Left colon (tissue), 2 donors: Measurements from ENCODE around the gene HSPBP1. TPM values are rescaled to one million over a fixed set of nuclear protein-coding genes. Genes with fewer than 3 reads are reported as not detected.

Experiments used
- ATAC-seq: fragments of 200-7000 bp; cut with Tn5 transposase; one replicate; pipeline ENCODE4 v1.9.1; 2020; ENCODE audit warnings: mild to moderate bottlenecking, moderate library complexity
- DNase-seq, 2 donors: peaks; one replicate each; pipeline ENCODE4 v3.0.0-alpha.2; 2020
- intact Hi-C, 2 donors: fragments of 100-400 bp; cut with DNase I in 1 of 2; cut with micrococcal nuclease in 1 of 2; formaldehyde crosslinking; loops; one replicate each; pipeline versions ENCODE4 v1.11.2 to v1.14.0; 2022; cut with DNase I, micrococcal nuclease
- total RNA-seq, 2 donors: library from RNA; stranded (reverse); fragmentation: NEBNext Ultra II Directional; extraction: Animal tissue kit (Norgen Biotek cat#: 25700); gene quantifications; one replicate each; pipeline ENCODE4 v1.2.1, GENCODE V29; 2021
- donor health status: DM: no; HTN: no; CAD: no.
- donor health status: DM: yes; HTN: yes; CAD: no.

The HSPBP1 gene
- total RNA-seq, 2 donors from 2014 or later, result 28.4 to 35.2 TPM

DNA sequence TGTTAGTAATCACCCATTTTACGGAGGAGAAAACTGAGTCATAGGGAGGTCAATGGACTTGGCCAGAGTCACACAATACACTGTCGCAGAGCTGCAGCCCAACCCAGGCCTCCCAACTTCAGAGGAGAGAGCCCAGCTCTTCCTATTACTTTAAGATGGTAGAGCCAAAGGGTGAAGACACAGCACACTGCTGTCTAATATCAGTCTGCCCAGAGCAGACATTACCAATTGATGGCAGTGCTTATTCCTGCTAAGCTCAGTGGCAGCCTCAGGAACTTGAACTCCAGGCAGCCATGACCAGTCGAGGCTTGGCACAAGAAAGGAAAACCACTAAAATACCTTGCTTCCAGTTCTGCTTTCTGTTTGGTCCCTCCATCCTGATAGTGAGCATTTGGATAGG, 26.8 kb upstream of the HSPBP1 start:
- DNase-seq (no peak), ATAC-seq (no peak)
- intact Hi-C loops, result loop anchor here in 1 of 2 donors (10.0 kb wide), 1 partner anchor 68 kb away; the partner anchor contains the start of genes IL11 and TMEM190

DNA sequence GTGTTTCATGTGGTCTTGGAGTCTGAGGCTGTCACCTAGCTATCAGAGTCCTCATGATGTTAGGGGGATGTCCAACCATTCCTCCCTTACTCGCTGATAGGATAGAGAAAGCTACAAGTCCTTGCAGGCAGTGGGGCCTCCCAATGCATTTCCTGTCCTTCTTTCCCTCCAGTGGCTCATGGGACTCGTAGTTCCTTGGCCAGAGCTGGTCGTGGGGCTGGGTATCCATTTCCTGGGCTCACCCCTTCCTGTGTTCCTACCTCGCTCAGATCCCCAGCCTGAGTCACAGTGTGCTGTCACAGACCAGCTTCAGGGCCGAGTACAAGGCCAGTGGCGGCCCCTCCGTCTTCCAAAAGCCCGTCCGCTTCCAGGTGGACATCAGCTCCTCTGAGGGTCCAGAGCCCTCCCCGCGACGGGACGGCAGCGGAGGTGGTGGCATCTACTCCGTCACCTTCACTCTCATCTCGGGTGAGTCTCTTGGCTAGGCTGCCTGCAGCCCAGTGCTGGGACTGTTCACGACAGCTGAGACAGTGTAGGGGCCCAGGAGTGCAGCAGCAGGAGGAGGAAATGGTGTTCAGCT, 26.2 kb upstream of the HSPBP1 start:
- intact Hi-C loops, result loop anchor here in 1 of 2 donors (10.0 kb wide), 1 partner anchor 69 kb away; the partner anchor contains the start of genes IL11 and TMEM190
- ATAC-seq, result no peak
- no peak for DNase-seq

DNA sequence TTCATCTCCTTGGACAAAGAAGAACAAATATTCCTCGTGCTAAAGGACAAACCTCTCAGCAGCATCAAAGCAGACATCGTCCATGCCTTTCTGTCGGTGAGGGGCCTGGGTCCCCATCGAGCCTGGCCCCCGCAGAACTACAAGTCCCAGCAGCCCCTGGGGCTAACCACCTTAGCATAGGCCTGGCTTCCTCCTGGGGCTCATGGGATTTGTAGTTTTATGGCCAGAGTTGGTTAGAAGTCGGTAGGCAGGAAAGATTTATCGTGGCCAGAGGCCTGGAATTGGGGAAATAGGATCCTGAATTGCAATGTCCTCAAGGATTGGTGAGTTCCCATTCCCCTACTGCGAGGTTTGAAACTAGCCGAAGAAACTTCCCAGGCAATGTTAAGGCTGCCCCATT, 25.6 kb upstream of the HSPBP1 start:
- peak in 1 of 2 donors; percentile 45 for DNase-seq
- peak; percentile 54 for ATAC-seq
- intact Hi-C loops, result loop anchor here in 1 of 2 donors (10.0 kb wide), 1 partner anchor 69 kb away; the partner anchor contains the start of genes IL11 and TMEM190

DNA sequence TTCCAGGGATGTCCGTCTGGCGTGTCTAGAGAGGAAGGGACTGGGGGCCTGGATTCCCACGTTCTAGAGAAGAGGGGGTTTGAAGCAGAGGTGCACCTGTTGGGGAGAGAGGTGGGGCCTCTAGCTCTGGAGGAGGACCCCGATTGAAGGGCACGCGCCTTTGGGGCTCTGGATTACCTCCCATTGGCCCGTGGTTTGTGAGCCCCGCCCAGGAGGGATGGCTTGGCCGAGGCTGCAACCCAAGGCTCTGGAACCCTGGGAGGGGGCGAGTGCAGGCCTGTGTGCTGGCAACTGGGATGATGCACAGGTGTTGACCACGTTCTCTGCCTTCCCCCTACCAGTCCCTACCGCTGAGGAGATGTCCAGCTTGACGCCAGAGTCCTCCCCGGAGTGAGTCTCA, 25.1 kb upstream of the HSPBP1 start:
- intact Hi-C loops, result loop anchor here in 1 of 2 donors (10.0 kb wide), 1 partner anchor 70 kb away; the partner anchor contains the start of genes IL11 and TMEM190
- DNase-seq, result no peak

DNA sequence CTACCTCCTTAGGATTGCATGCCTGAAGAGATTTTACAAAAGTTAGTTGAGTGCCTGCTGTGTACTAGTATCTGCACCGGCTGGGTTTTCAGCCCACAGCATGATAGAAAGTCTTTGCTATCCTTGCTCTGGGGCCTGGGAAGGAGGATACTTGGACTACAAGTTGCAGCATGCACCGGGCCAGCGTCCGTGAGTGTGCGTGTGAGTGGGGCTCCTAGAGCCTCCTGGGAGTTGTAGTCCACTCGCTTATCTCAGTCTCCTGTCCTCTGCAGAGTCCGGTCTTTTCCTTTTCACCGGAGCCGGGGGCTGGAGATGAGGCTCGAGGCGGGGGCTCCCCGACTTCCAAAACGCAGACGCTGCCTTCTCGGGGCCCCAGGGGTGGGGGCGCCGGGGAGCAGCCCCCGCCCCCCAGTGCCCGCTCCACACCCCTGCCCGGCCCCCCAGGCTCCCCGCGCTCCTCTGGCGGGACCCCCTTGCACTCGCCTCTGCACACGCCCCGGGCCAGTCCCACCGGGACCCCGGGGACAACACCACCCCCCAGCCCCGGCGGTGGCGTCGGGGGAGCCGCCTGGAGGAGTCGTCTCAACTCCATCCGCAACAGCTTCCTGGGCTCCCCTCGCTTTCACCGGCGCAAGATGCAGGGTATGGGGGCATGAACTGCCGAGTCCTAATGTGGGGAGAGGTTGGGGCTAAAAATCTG, 24.5 kb upstream of the HSPBP1 start:
- intact Hi-C loops, result loop anchor here in 1 of 2 donors (10.0 kb wide), 1 partner anchor 70 kb away; the partner anchor contains the start of genes IL11 and TMEM190
- DNase-seq (peak in 1 of 2 donors; percentile 56), ATAC-seq (peak; percentile 67)

More for the DNA sequence above, 25.1 kb upstream of the HSPBP1 start:
- no peak for ATAC-seq

DNA sequence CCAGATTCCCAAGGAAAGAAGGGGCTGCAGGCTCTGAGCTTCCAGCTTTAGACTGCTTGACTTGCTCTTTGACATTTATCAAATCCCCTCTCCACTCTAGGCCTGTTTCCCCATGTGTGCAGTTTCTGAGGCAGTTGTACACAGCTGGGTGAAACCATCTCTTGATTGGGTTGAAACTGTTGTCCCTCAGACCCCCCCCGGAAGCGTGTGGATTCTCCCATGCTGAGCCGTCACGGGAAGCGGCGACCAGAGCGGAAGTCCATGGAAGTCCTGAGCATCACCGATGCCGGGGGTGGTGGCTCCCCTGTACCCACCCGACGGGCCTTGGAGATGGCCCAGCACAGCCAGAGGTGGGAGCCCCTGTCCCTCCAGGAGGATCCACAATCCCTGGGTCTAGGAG, 23.6 kb upstream of the HSPBP1 start:
- intact Hi-C loops, result loop anchor here in 1 of 2 donors (10.0 kb wide), 1 partner anchor 71 kb away; the partner anchor contains the start of genes IL11 and TMEM190
- DNase-seq (no peak), ATAC-seq (no peak)

DNA sequence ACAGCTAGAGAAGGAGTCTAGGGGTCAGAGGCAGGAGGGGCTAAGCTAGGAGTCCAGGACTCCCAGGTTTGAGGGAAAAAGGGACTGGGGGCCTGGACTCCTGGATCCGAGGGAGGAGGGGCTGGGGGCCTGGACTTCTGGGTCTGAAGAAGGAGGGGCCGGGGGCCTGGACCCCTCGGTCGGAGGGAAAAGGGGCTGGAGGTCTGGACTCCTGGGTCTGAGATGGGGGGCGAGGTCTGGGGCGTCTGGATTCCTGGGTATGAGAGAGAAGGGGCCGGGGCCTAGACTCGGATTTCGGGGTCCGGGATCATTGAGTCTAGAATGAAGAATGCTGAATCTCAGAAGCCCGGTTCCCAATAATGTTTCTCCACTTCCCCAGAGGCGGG, 22.4 kb upstream of the HSPBP1 start:
- ATAC-seq (no peak), DNase-seq (no peak)
- intact Hi-C loops, result loop anchor here in 1 of 2 donors (10.0 kb wide), 1 partner anchor 72 kb away; the partner anchor contains the start of genes IL11 and TMEM190

DNA sequence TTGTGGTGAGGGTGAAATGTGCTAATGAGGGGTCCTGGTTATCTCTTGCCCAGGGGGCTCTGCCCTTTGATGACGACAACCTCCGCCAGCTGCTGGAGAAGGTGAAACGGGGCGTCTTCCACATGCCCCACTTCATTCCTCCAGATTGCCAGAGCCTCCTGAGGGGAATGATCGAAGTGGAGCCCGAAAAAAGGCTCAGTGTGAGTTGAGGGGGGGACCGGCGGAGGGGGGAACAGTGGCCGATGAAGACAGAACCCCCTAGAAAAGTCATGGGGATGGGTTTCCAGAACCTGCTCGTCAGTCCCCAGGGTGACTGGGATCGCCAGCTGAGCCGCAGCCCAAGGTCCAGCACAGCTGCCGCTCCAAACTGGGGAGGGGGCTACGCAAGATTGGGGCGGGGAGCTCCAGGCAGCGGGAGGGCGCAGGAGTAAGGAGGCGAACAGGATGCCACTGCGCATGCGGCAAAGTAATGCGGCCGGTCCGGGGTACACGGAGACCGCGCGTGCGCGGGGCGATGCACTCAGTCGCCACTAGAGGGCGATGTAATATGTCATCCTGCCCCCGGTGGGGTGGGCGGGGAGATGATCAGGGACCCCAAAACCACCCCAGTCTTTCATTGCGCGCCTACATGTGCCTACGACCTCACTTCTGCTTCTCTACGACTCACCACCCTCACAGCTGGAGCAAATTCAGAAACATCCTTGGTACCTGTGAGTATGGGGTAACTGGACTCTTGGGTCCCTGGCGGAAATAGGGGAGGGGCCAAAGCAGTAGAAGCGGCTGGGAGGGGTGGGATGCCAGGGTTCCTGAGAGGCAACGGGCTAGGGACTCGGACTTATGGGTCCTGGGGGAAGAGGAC, 21.8 kb upstream of the HSPBP1 start:
- ATAC-seq (peak; percentile 82), DNase-seq (peak; percentile 82 to 94)
- intact Hi-C loops, result loop anchor here in 1 of 2 donors (10.0 kb wide), 1 partner anchor 73 kb away; the partner anchor contains the start of genes IL11 and TMEM190

DNA sequence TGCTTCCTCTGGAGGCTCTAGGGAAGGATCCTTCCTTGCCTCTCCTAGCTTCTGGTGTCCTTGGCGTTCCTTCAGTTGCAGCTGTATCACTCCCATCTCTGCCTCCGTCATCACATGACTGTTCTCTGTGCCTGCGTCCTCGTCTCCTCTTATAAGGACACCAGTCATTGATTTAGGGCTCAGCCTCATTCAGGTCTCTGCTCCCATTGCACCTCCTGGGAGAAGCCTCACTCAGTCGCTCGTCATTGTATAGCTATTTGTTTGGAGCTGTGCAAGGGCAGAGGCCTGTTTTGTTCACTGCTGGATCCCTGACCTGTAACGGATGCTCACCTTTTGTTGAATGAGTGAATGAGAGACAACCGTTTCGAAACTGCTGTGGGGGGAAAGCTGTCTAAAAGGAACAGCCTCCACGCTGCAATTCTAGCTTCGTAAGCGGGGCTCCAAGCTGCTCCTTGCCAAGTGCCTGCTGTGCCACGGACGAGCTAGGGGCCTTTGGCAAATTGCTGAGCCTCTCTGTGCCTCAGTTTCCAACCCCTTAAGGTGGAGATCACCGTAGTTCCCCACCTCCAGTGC, 21.1 kb upstream of the HSPBP1 start:
- DNase-seq (no peak), ATAC-seq (no peak)
- intact Hi-C loops, result loop anchor here in 1 of 2 donors (10.0 kb wide), 1 partner anchor 74 kb away; the partner anchor contains the start of genes IL11 and TMEM190

DNA sequence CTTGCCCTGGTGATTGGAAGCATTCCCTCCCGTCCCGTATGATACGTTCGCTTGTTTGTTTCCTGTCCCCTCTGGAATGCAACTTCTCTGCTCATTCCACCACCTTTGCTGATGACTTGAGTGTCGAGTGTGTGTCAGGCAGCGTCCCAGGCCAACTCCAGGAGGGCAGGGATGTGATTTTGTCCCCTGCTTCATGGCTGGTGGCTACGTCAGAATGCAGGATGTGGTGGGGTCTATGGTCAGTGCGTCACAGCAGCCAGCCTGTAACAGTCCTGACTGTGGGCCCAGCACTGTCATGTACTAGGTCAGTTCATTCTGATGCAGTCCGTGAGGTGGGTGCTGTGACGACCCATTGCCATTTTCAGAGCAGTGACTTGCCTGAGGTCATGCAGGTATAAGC, 20.1 kb upstream of the HSPBP1 start:
- DNase-seq (no peak), ATAC-seq (no peak)
- intact Hi-C loops, result loop anchor here in 1 of 2 donors (10.0 kb wide), 1 partner anchor 75 kb away; the partner anchor contains the start of genes IL11 and TMEM190

DNA sequence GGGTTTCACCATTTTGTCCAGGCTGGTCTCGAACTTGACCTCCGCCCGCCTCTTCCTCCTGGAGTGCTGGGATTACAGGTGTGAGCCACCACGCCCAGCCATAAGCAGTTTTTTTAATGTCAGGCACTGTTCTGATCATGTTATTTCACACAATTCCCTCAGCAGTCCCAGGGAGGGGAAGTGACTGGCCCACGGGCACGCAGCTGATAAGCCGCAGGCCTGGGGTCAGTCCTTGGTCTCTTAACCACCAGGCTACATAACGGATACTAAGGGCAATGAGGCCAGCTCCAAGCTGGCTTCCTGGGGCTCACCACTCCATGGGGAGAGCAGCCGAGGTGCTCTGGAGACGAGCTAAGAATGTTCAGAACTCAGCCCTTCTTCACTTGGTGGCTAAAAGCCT, 17.4 kb upstream of the HSPBP1 start:
- no peak for ATAC-seq
- intact Hi-C loops, result no loop called here
- DNase-seq, result no peak

DNA sequence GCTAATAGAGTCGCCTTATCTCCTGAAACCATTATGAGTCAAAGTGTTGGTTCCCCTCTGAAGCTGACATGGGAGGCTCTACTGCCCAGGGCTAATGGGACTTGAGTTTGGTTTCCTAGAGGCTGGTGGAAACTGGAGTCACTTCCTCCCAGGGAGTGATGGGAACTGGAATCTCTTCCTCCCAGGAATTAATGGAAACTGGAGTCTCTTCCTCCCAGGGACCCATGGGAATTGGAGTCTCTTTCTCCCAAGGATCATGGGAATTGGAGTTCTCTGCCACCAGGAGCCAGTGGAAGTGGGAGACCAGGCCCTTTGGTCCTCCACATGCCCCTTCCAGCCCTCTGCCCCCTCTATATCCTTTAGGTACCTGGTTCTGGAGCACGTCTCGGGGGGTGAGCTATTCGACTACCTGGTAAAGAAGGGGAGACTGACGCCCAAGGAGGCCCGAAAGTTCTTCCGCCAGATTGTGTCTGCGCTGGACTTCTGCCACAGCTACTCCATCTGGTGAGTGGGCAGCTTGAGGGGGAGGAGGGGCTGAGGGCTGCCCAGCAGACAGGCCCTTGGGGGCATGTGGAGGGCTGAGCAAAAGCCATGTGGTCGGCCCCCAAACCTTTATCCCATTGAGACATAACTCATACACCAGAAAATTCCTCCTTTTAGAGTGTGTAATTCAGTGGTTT, 9.3 kb upstream of the HSPBP1 start:
- ATAC-seq (no peak), DNase-seq (no peak)
- intact Hi-C loops, result no loop called here

DNA sequence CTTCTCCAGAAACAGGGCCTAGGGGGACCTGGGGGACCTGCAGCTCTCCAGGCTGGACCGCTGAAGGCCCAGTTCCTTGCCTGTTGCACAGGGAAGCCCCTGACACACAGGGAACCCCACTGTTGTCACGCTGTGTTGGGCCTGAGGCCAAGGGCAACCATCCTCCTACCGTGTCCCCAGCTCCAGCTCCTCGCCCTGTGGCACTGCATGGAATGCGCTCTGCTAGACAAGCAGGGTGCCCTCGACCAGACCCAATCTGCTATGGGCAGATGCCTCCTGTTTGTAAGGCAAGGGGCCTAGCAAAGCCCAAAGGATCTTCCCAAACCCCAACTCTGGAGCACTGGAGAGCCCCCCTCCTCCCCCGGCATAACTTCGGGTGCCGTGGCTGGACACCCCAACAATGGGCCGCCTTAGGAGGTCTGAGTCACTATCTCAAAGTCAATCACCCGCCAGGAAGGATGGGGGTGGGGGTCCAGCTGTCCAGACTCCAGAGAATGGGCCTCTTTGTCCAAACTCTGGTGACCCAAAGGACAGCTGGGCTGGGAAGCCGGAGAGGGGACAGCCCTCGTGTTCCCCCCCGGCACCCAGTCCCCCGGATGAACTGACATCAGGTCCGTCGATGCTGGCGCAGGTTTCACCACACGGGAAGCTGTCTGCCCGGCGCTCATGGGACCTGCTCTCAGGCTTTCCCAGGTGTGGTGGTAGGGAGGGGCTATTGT, 7.6 kb upstream of the HSPBP1 start:
- no peak for DNase-seq
- intact Hi-C loops, result no loop called here
- no peak for ATAC-seq

DNA sequence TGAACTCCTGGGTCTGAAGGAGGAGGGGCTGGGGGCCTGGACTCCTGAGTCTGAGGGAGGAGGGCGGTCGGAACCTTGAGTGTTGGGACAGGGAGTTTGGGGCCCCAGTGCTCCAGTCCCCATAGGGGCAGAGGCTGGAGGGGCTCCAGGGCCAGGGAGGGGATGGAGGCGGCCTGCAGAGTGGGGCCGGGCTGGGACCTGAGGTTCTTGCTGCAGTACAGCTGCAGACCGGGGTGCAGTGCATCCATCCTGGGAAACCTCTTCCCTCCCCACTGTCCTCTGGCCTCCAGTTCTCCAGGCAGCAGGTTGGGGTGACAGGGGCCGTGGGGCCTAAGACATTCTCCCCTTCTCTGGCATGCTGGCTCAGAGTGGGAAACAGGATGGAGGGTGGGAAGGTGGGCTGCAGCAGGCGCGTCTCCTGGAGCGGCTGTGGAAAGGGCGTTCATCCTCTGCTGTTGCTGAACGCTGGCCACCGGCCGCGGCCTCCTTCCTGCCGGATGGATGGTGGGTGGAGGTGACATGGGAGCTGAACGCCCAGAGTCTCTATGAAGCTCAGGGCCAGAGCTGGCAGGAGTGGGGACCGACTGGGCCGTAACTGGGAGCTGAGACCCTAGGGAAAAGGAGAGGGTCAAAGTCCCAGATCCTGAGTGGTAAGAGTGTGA, 5.5 kb upstream of the HSPBP1 start:
- intact Hi-C loops, result no loop called here
- ATAC-seq (no peak), DNase-seq (no peak)

DNA sequence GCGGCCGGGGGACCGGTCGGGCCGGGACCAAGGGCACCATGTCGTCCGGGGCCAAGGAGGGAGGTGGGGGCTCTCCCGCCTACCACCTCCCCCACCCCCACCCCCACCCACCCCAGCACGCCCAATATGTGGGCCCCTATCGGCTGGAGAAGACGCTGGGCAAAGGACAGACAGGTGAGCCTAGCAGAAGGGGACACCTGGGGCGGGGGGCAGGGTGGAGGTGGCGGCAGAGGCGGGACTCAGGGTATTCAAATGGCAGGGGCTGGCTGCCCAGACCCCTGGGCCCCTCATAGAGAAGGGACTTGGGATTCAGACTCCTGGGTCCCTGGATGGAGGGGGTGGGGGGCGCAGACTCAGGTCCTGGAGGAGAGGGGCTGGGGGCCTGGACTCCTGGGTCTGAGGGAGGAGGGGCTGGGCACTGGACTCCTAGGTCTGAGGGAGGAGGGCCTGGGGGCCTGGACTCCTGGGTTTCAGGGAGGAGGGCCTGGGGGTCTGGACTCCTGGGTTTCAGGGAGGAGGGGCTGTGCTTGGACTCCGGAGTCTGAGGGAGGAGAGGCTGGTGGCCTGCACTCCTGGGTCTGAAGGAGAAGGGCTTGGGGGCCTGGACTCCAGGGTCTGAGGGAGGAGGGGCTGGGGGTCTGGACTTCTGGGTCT, 4.6 kb upstream of the HSPBP1 start:
- ATAC-seq (no peak), DNase-seq (no peak)
- intact Hi-C loops, result no loop called here
